Caco-2 (cell line): Measurements from ENCODE around the gene TMPRSS6. TPM values are rescaled to one million over a fixed set of nuclear protein-coding genes. Genes with fewer than 3 reads are reported as not detected.

Source experiments
- BruUV-seq: library from RNA; stranded (reverse); fragments of 400-500 nt; replicated peaks from 2 replicates; lab custom pipeline; 2021; lab: Mats Ljungman, UMichigan
- CTCF ChIA-PET: fragments of 300-600 bp; sonication (Branson Sonifier 250); formaldehyde crosslinking; loops from one replicate; lab custom pipeline; 2022; ENCODE audit warnings: antibody characterized with exemption; lab: Charles Lee
- POLR2A ChIA-PET: fragments of 300-600 bp; sonication (Branson Sonifier 250); formaldehyde crosslinking; loops from one replicate; lab custom pipeline; 2022; ENCODE audit warnings: antibody characterized with exemption; lab: Charles Lee
- DNase-seq, 2 experiments: peaks; one replicate each; pipeline versions ENCODE4 v3.0.0 to v3.0.0-alpha.2; 2020 to 2022
- H3K27me3 ChIP-seq: replicated peaks from 2 replicates; pipeline ENCODE4 v1.6.0; 2011; ENCODE audit warnings: low read length; ENCODE audit not compliant: control insufficient read depth, insufficient read depth
- H3K36me3 ChIP-seq: 2 replicates; pipeline ENCODE4 v1.5.1; 2011; ENCODE audit warnings: low read length; ENCODE audit not compliant: control insufficient read depth, insufficient read depth
- H3K4me1 ChIP-seq: fragments of 250-450 bp; sonication (Bioruptor Pico); 2 replicates; pipeline ENCODE4 v1.5.1; 2020; ENCODE audit warnings: mild to moderate bottlenecking
- H3K4me3 ChIP-seq: 2 replicates; pipeline ENCODE4 v1.5.1; 2011; ENCODE audit warnings: low read depth, mild to moderate bottlenecking, control low read depth, low read length
- H3K9me3 ChIP-seq: fragments of 250-450 bp; sonication (Bioruptor Pico); 2 replicates; pipeline ENCODE4 v1.5.1; 2020; ENCODE audit warnings: mild to moderate bottlenecking, moderate library complexity
- H3K27ac Mint-ChIP-seq: one replicate; pipeline ENCODE4 v1.8.0; 2022; ENCODE audit warnings: mixed read lengths; ENCODE audit not compliant: unreplicated experiment
- H3K27me3 Mint-ChIP-seq: one replicate; pipeline ENCODE4 v1.8.0; 2022; ENCODE audit warnings: mixed read lengths; ENCODE audit not compliant: insufficient read depth, unreplicated experiment
- H3K36me3 Mint-ChIP-seq: one replicate; pipeline ENCODE4 v1.8.0; 2022; ENCODE audit warnings: mild to moderate bottlenecking, mixed read lengths; ENCODE audit not compliant: insufficient read depth, unreplicated experiment
- H3K4me1 Mint-ChIP-seq: one replicate; pipeline ENCODE4 v1.8.0; 2022; ENCODE audit warnings: low read depth, mixed read lengths; ENCODE audit not compliant: unreplicated experiment
- H3K4me3 Mint-ChIP-seq: one replicate; pipeline ENCODE4 v1.8.0; 2022; ENCODE audit warnings: mild to moderate bottlenecking, moderate library complexity, mixed read lengths; ENCODE audit not compliant: unreplicated experiment
- H3K9me3 Mint-ChIP-seq: one replicate; pipeline ENCODE4 v1.8.0; 2022; ENCODE audit warnings: mixed read lengths; ENCODE audit not compliant: unreplicated experiment
- intact Hi-C: fragments of 100-400 bp; cut with micrococcal nuclease; formaldehyde crosslinking; loops from one replicate; pipeline ENCODE4 v1.10.0; 2022; ENCODE audit not compliant: unreplicated experiment
- total RNA-seq: library from RNA; stranded (reverse); gene quantifications from 2 replicates; pipeline ENCODE4 v1.2.3, GENCODE V29; 2022
- TF ChIP-seq, protein P1 (sequence below), 2 experiments: fragments of 200-600 bp in 1 of 2; IDR thresholded peaks; 1 replicate in 1 of 2; 2 replicates in 1 of 2; pipeline versions ENCODE4 v1.5.1 to v1.8.0; 2011 to 2022; ENCODE audit warnings: antibody characterized with exemption in 1 of 2, control low read depth in 1 of 2, inconsistent platforms in 1 of 2, low read depth in 1 of 2, low read length in 1 of 2, mild to moderate bottlenecking in 1 of 2, moderate library complexity in 1 of 2; ENCODE audit not compliant: insufficient read depth in 1 of 2, severe bottlenecking in 1 of 2, unreplicated experiment in 1 of 2

TMPRSS6 gene
- total RNA-seq, 1 experiment from 2014 or later = 1.6 TPM

DNA sequence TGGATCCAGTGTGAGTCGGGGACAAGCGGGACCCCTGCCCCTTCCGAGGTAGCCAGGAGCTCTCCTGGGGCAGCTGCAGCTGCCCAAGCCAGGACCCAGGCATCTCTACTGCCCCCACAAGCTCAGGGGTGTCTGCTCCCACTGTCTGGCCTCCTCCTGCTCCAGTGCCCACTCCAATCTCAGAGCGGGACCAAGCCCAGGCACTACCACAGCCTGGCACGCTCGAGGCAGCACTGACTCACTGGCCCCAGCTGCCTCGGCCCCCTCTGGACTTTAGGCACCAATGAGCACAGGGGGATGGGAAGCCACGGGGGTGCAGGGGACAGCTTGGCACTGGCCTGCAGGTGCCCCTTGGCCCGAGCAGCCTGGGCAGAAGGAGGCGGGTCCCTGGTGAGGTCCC is 32.0 kb upstream of the TMPRSS6 start:
- Mint-ChIP-seq H3K27me3 (peaks cover 3% of the 10 kb centered on the region), H3K4me3 (no peak overlapping the region), H3K4me1 (peaks cover 10% of the 10 kb centered on the region), H3K36me3 (no peaks in the 10 kb centered on the region), H3K27ac (no peak overlapping the region), H3K9me3 (no peaks in the 10 kb centered on the region)
- no peaks in the 10 kb centered on the region for H3K36me3 ChIP-seq
- POLR2A ChIA-PET = no interaction called here
- H3K4me3 ChIP-seq = no peak overlapping the region
- TF ChIP-seq, protein P1, sequence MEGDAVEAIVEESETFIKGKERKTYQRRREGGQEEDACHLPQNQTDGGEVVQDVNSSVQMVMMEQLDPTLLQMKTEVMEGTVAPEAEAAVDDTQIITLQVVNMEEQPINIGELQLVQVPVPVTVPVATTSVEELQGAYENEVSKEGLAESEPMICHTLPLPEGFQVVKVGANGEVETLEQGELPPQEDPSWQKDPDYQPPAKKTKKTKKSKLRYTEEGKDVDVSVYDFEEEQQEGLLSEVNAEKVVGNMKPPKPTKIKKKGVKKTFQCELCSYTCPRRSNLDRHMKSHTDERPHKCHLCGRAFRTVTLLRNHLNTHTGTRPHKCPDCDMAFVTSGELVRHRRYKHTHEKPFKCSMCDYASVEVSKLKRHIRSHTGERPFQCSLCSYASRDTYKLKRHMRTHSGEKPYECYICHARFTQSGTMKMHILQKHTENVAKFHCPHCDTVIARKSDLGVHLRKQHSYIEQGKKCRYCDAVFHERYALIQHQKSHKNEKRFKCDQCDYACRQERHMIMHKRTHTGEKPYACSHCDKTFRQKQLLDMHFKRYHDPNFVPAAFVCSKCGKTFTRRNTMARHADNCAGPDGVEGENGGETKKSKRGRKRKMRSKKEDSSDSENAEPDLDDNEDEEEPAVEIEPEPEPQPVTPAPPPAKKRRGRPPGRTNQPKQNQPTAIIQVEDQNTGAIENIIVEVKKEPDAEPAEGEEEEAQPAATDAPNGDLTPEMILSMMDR (IDR thresholded peaks at IDR 0.05; ENCODE audit: insufficient read depth in 1 of 2, low read depth in 1 of 2, low read length in 1 of 2, severe bottlenecking in 1 of 2, unreplicated experiment in 1 of 2) = no peak
- no peak for DNase-seq
- no peaks in the 10 kb centered on the region for H3K27me3 ChIP-seq
- CTCF ChIA-PET = interaction anchor here (0.6 to 0.7 kb wide), 2 partner anchors 19 to 55 kb away, joined by 3 read pairs; no protein-coding TSS in a partner anchor
- peaks cover 6% of the 10 kb centered on the region; the same call in 1 of the 2 replicates for H3K4me1 ChIP-seq
- BruUV-seq = no TSS peak
- H3K9me3 ChIP-seq = no peaks in the 10 kb centered on the region
- intact Hi-C loops = no loop called here

DNA sequence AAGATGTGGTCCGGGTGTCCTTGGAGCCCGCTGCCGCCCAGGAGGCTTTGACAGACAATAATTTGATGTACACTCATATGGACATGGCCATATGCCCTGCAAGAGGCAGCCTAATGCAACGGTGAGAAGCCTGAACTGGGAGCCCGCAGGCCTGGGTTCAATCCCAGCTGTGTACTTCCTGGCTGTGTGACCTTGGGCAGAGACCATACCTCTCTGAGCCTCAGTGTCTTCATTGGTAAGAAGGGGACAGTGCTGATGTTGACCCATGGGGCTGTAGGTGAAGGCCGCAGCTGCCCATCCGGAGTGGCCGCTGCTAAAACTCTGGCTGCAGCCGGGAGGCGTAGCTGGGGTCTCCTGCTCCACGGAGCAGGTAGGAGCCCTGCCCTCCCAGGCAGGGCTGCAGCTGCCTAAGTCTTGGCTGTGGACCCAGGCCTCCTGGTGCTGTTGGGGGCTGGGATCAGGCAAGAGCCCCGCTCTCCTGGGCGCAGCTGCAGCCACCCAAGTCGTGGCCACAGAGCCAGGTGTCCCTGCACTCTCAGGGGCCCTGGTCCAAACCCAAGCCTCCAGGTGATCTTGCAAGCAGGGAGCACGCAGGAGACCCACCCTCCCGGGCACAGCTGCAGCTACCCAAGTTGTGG is 31.3 kb upstream of the TMPRSS6 start:
- no peaks in the 10 kb centered on the region for H3K36me3 Mint-ChIP-seq
- H3K27me3 Mint-ChIP-seq = peaks cover 4% of the 10 kb centered on the region
- CTCF ChIA-PET = interaction anchor here (0.5 to 0.8 kb wide), 3 partner anchors 19 to 108 kb away, joined by 3 to 5 read pairs (median 3); no protein-coding TSS in a partner anchor
- no peak overlapping the region for H3K27ac Mint-ChIP-seq
- no TSS peak for BruUV-seq
- no peak overlapping the region for H3K4me3 ChIP-seq
- POLR2A ChIA-PET = no interaction called here
- H3K27me3 ChIP-seq = no peaks in the 10 kb centered on the region
- H3K4me3 Mint-ChIP-seq = no peak overlapping the region
- DNase-seq = no peak
- H3K9me3 Mint-ChIP-seq = no peaks in the 10 kb centered on the region
- H3K4me1 ChIP-seq = peaks cover 5% of the 10 kb centered on the region; the same call in 1 of the 2 replicates
- intact Hi-C loops = no loop called here
- H3K4me1 Mint-ChIP-seq = peaks cover 3% of the 10 kb centered on the region
- TF ChIP-seq, protein P1 (IDR thresholded peaks at IDR 0.05; ENCODE audit: insufficient read depth in 1 of 2, low read depth in 1 of 2, low read length in 1 of 2, severe bottlenecking in 1 of 2, unreplicated experiment in 1 of 2) = no peak
- H3K36me3 ChIP-seq = no peaks in the 10 kb centered on the region
- H3K9me3 ChIP-seq = no peaks in the 10 kb centered on the region

DNA sequence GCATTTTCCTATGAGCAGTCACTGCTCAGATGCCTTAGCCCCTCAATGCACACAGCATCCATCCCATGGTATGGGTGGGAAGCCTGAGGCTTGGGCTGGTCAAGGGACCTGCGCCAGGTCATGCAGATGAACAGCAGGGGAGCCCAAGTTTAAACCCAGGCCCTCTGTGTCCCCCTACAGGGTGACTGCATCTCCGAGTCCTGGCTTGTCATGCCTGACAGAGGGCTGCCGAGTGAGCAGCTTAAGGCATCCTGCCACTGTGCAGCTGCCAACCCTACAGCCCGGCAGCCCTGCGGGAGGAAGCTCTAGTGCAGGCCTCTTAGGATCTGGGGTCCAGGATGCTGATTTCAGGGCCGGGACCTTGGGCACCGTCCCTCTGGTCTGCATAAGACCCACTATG is 30.2 kb upstream of the TMPRSS6 start:
- no peak overlapping the region for H3K4me3 Mint-ChIP-seq
- no peaks in the 10 kb centered on the region for H3K27me3 ChIP-seq
- H3K9me3 Mint-ChIP-seq = no peaks in the 10 kb centered on the region
- H3K9me3 ChIP-seq = no peaks in the 10 kb centered on the region
- H3K27me3 Mint-ChIP-seq = peaks cover 4% of the 10 kb centered on the region
- H3K36me3 Mint-ChIP-seq = no peaks in the 10 kb centered on the region
- intact Hi-C loops = no loop called here
- peak in 1 of 2 experiments; percentile 24 for DNase-seq
- no TSS peak for BruUV-seq
- H3K27ac Mint-ChIP-seq = no peak overlapping the region
- no peaks in the 10 kb centered on the region for H3K4me1 Mint-ChIP-seq
- no peak overlapping the region for H3K4me3 ChIP-seq
- ChIA-PET POLR2A (interaction anchor here (0.6 kb wide), 1 partner anchor 107 kb away, joined by 3 read pairs; no protein-coding TSS in a partner anchor), CTCF (interaction anchor here (0.8 kb wide), 1 partner anchor 107 kb away, joined by 3 read pairs; no protein-coding TSS in a partner anchor)
- H3K4me1 ChIP-seq = no peaks in the 10 kb centered on the region
- no peaks in the 10 kb centered on the region for H3K36me3 ChIP-seq
- TF ChIP-seq, protein P1 (IDR thresholded peaks at IDR 0.05; ENCODE audit: insufficient read depth in 1 of 2, low read depth in 1 of 2, low read length in 1 of 2, severe bottlenecking in 1 of 2, unreplicated experiment in 1 of 2) = peak; percentile 16 to 29
